MM.1S (cell line): ENCODE results near the gene POLR2M.

ENCODE experiments used
- DNase-seq: peaks from one replicate; pipeline ENCODE4 v3.0.0-alpha.2; 2015
- H2AFZ ChIP-seq: fragments of 300-600 bp; sonication (generic); 2 replicates; pipeline ENCODE4 v1.6.0; 2016; ENCODE audit warnings: antibody characterized with exemption, low read length
- H3F3A ChIP-seq: fragments of 300-600 bp; sonication (generic); 2 replicates; pipeline ENCODE4 v1.6.1; 2016; ENCODE audit warnings: mild to moderate bottlenecking, antibody characterized with exemption, low read length, moderate library complexity, mixed read lengths; ENCODE audit not compliant: insufficient read depth
- H3K27ac ChIP-seq: fragments of 300-600 bp; sonication (generic); 2 replicates; pipeline ENCODE4 v1.5.1; 2016; ENCODE audit warnings: mild to moderate bottlenecking, low read length
- H3K27me3 ChIP-seq: fragments of 300-600 bp; sonication (generic); replicated peaks from 2 replicates; pipeline ENCODE4 v1.6.0; 2016; ENCODE audit warnings: low read length; ENCODE audit not compliant: insufficient read depth
- H3K36me3 ChIP-seq: fragments of 300-600 bp; sonication (generic); replicated peaks from 2 replicates; pipeline ENCODE4 v1.6.1; 2016; ENCODE audit warnings: mild to moderate bottlenecking, low read length, mixed read lengths; ENCODE audit not compliant: insufficient read depth
- H3K4me1 ChIP-seq: fragments of 300-600 bp; sonication (generic); 2 replicates; pipeline ENCODE4 v1.6.1; 2016; ENCODE audit warnings: low read length, mixed read lengths
- H3K4me2 ChIP-seq: fragments of 300-600 bp; sonication (generic); 2 replicates; pipeline ENCODE4 v1.6.0; 2016; ENCODE audit warnings: low read depth, low read length
- H3K4me3 ChIP-seq: fragments of 300-600 bp; sonication (generic); 2 replicates; pipeline ENCODE4 v1.5.1; 2016; ENCODE audit warnings: low read length, mixed read lengths
- H3K79me2 ChIP-seq: fragments of 300-600 bp; sonication (generic); 2 replicates; pipeline ENCODE4 v1.6.1; 2016; ENCODE audit warnings: mixed run types, low read length, mixed read lengths
- H3K9ac ChIP-seq: fragments of 300-600 bp; sonication (generic); 2 replicates; pipeline ENCODE4 v1.6.1; 2016; ENCODE audit warnings: low read length, mixed read lengths
- H3K9me2 ChIP-seq: fragments of 300-600 bp; sonication (generic); replicated peaks from 2 replicates; pipeline ENCODE4 v1.6.1; 2016; ENCODE audit warnings: mild to moderate bottlenecking, low read length, mixed read lengths; ENCODE audit not compliant: insufficient read depth
- H3K9me3 ChIP-seq: fragments of 300-600 bp; sonication (generic); replicated peaks from 2 replicates; pipeline ENCODE4 v1.6.1; 2016; ENCODE audit warnings: mild to moderate bottlenecking, low read length, mixed read lengths; ENCODE audit not compliant: insufficient read depth
- H4K20me1 ChIP-seq: fragments of 300-600 bp; sonication (generic); 2 replicates; pipeline ENCODE4 v1.6.1; 2016; ENCODE audit warnings: mild to moderate bottlenecking, low read length, moderate library complexity, mixed read lengths; ENCODE audit not compliant: insufficient read depth
- CTCF ChIP-seq: fragments of 300-600 bp; sonication (generic); IDR thresholded peaks from 2 replicates; pipeline ENCODE4 v1.5.1; 2016; ENCODE audit warnings: antibody characterized with exemption, low read length, mixed read lengths
- EZH2 ChIP-seq: fragments of 300-600 bp; sonication (generic); optimal IDR thresholded peaks from 2 replicates; pipeline ENCODE3; 2017; ENCODE audit warnings: low read depth, mild to moderate bottlenecking, antibody characterized with exemption, low read length, mixed read lengths
- EZH2phosphoT487 ChIP-seq: fragments of 300-600 bp; sonication (generic); IDR thresholded peaks from 2 replicates; pipeline ENCODE4 v1.6.1; 2018; ENCODE audit warnings: antibody characterized with exemption, low read length

Gene POLR2M

GRCh38 chr15:57706405-57707209 lies at the start of gene POLR2M:
TSS of gene POLR2M (plus strand) at chr15:57706714. CDS start at chr15:57706843, 129 bp downstream.
- Histone ChIP-seq H2AFZ (peak within 1 kb of the TSS; percentile 99), H3K4me1 (peaks cover 25% of the 10 kb centered on the region), H3K4me3 (peak within 1 kb of the TSS; percentile 89), H3F3A (peaks cover 4% of the 10 kb centered on the region; the same call in 1 of the 2 replicates), H3K9me2 (no peaks in the 10 kb centered on the region), H3K9ac (peak within 1 kb of the TSS; percentile 98), H3K27me3 (no peaks in the 10 kb centered on the region), H3K9me3 (no peaks in the 10 kb centered on the region), H4K20me1 (no peaks in the 10 kb centered on the region), H3K79me2 (peaks cover 46% of the 10 kb centered on the region), H3K4me2 (peak within 1 kb of the TSS; percentile 61), H3K27ac (peak within 1 kb of the TSS; percentile 75), H3K36me3 (peaks cover 20% of the 10 kb centered on the region; the same call in 1 of the 2 replicates)
- no peak for TF ChIP-seq CTCF
- no peak for TF ChIP-seq EZH2phosphoT487
- no peak for TF ChIP-seq EZH2
- DNase-seq = peak; percentile 95

- no peak overlapping the region for H3K9ac ChIP-seq
- no peaks in the 10 kb centered on the region for H3K4me1 ChIP-seq
- no peaks in the 10 kb centered on the region for H4K20me1 ChIP-seq
- H3K9me2 ChIP-seq = no peaks in the 10 kb centered on the region
- TF ChIP-seq EZH2phosphoT487 = no peak
- H3F3A ChIP-seq = no peaks in the 10 kb centered on the region
- H3K79me2 ChIP-seq = no peaks in the 10 kb centered on the region
- H2AFZ ChIP-seq = no peak overlapping the region
- H3K4me3 ChIP-seq = no peak overlapping the region
- no peaks in the 10 kb centered on the region for H3K9me3 ChIP-seq
- no peak for DNase-seq
- no peaks in the 10 kb centered on the region for H3K27me3 ChIP-seq
- H3K4me2 ChIP-seq = no peak overlapping the region
- H3K36me3 ChIP-seq = no peaks in the 10 kb centered on the region
- no peak overlapping the region for H3K27ac ChIP-seq
Measured at GRCh38 chr15:57657619-57658018, 48.9 kb upstream of the POLR2M start.

GRCh38 chr15:57662091-57662744 lies 44.3 kb upstream of the POLR2M start:
- H3K36me3 ChIP-seq = no peaks in the 10 kb centered on the region
- no peaks in the 10 kb centered on the region for H3K4me1 ChIP-seq
- no peaks in the 10 kb centered on the region for H3K79me2 ChIP-seq
- H3K9me3 ChIP-seq = no peaks in the 10 kb centered on the region
- no peak overlapping the region for H2AFZ ChIP-seq
- no peak for TF ChIP-seq EZH2
- no peak for TF ChIP-seq CTCF
- TF ChIP-seq EZH2phosphoT487 = no peak
- H4K20me1 ChIP-seq = no peaks in the 10 kb centered on the region
- H3K9ac ChIP-seq = no peak overlapping the region
- no peaks in the 10 kb centered on the region for H3F3A ChIP-seq
- no peak overlapping the region for H3K27ac ChIP-seq
- no peaks in the 10 kb centered on the region for H3K27me3 ChIP-seq
- no peak overlapping the region for H3K4me2 ChIP-seq
- H3K9me2 ChIP-seq = no peaks in the 10 kb centered on the region
- no peak for DNase-seq
- H3K4me3 ChIP-seq = no peak overlapping the region

- Histone ChIP-seq H3K36me3 (no peaks in the 10 kb centered on the region), H3K4me3 (no peak overlapping the region), H3K27ac (no peak overlapping the region), H3F3A (no peaks in the 10 kb centered on the region), H3K4me2 (no peak overlapping the region), H2AFZ (no peak overlapping the region), H4K20me1 (no peaks in the 10 kb centered on the region), H3K27me3 (no peaks in the 10 kb centered on the region), H3K79me2 (no peaks in the 10 kb centered on the region), H3K9ac (no peak overlapping the region), H3K9me3 (no peaks in the 10 kb centered on the region), H3K4me1 (no peaks in the 10 kb centered on the region), H3K9me2 (no peaks in the 10 kb centered on the region)
- TF ChIP-seq EZH2 (no peak), EZH2phosphoT487 (no peak), CTCF (no peak)
- no peak for DNase-seq
Measured at GRCh38 chr15:57662802-57663201, 43.7 kb upstream of the POLR2M start.
